ENCODE data around the gene SEMA3E.

DNA sequence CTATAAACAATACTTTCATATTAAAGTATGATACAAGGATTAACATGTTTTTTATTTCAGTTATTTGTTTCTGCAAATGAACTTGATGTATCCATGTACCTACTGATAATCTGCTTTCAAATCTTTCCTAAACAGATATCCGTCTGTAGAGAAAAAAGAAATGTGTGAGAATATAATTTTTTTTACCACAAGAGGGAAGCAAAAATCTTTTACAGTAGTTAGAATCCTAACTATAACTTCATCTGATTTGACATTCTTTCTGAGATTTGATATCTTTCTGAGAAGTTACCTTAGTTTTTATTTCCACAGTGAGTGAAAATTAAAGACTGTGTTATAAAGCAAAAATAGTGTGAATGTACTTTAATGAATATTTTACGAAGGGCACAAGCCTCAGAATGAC, 282.3 kb downstream of the SEMA3E start:
- TF ChIP-seq CTCF (IDR thresholded peaks at IDR 0.05; ENCODE audit: insufficient read depth, low read length) (no peak), POLR2AphosphoS5 (IDR thresholded peaks at IDR 0.05; ENCODE audit: low read depth) (no peak), GABPA (IDR thresholded peaks at IDR 0.05; ENCODE audit: low read depth) (no peak)
